Trophoblast cell (in vitro differentiated cells and primary cell): ENCODE measurements around the gene IPO9.

Experiments used
- DNase-seq, 2 donors: peaks; one replicate each; pipeline ENCODE4 v3.0.0-alpha.2; 2016
- H2AFZ ChIP-seq: 2 replicates; pipeline ENCODE4 v1.6.1; 2013; ENCODE audit warnings: low read length, moderate library complexity, mild to moderate bottlenecking; ENCODE audit not compliant: insufficient read depth, poor library complexity
- H2AK5ac ChIP-seq: 2 replicates; pipeline ENCODE4 v1.6.1; 2013; ENCODE audit warnings: mild to moderate bottlenecking, low read length
- H2BK120ac ChIP-seq: 2 replicates; pipeline ENCODE4 v1.6.1; 2013; ENCODE audit warnings: low read length, mild to moderate bottlenecking, moderate library complexity; ENCODE audit not compliant: insufficient read depth, poor library complexity
- H2BK12ac ChIP-seq: 2 replicates; pipeline ENCODE4 v1.6.1; 2013; ENCODE audit warnings: mild to moderate bottlenecking, low read length, moderate library complexity
- H2BK5ac ChIP-seq: 2 replicates; pipeline ENCODE4 v1.6.1; 2013; ENCODE audit warnings: low read length, low read depth, moderate library complexity, mild to moderate bottlenecking; ENCODE audit not compliant: poor library complexity
- H3K14ac ChIP-seq: 2 replicates; pipeline ENCODE4 v1.6.1; 2013; ENCODE audit warnings: mild to moderate bottlenecking, low read length
- H3K18ac ChIP-seq: 2 replicates; pipeline ENCODE4 v1.6.1; 2013; ENCODE audit warnings: mild to moderate bottlenecking, low read length
- H3K23ac ChIP-seq: 2 replicates; pipeline ENCODE4 v1.6.1; 2013; ENCODE audit warnings: low read length
- H3K27ac ChIP-seq: 2 replicates; pipeline ENCODE4 v1.5.1; 2013; ENCODE audit warnings: low read depth, mild to moderate bottlenecking, inconsistent platforms, low read length, moderate library complexity
- H3K27me3 ChIP-seq: 2 replicates; pipeline ENCODE4 v1.6.1; 2013; ENCODE audit warnings: inconsistent platforms, mild to moderate bottlenecking, low read length, moderate library complexity; ENCODE audit not compliant: insufficient read depth
- H3K36me3 ChIP-seq, 2 experiments: 1 replicate in 1 of 2; 2 replicates in 1 of 2; pipeline ENCODE4 v1.6.1; 2013; ENCODE audit warnings: low read length in 2 of 2, mild to moderate bottlenecking in 2 of 2, moderate library complexity in 1 of 2; ENCODE audit not compliant: insufficient read depth in 2 of 2, control insufficient read depth in 1 of 2
- H3K4ac ChIP-seq: 2 replicates; pipeline ENCODE4 v1.6.1; 2013; ENCODE audit warnings: low read depth, mild to moderate bottlenecking, low read length, moderate library complexity
- H3K4me1 ChIP-seq, 2 experiments: 1 replicate in 1 of 2; 2 replicates in 1 of 2; pipeline ENCODE4 v1.6.1; 2013; ENCODE audit warnings: low read length in 2 of 2, mild to moderate bottlenecking in 2 of 2, moderate library complexity in 1 of 2; ENCODE audit not compliant: insufficient read depth in 2 of 2, control insufficient read depth in 1 of 2
- H3K4me2 ChIP-seq: 2 replicates; pipeline ENCODE4 v1.6.1; 2013; ENCODE audit warnings: inconsistent platforms, mild to moderate bottlenecking, low read length, moderate library complexity
- H3K4me3 ChIP-seq: 2 replicates; pipeline ENCODE4 v1.5.1; 2013; ENCODE audit warnings: mild to moderate bottlenecking, low read depth, low read length, inconsistent platforms
- H3K79me1 ChIP-seq: one replicate; pipeline ENCODE4 v1.6.1; 2013; ENCODE audit warnings: low read length
- H3K79me2 ChIP-seq: 2 replicates; pipeline ENCODE4 v1.6.1; 2013; ENCODE audit warnings: low read length, mild to moderate bottlenecking; ENCODE audit not compliant: control insufficient read depth, insufficient read depth, poor library complexity
- H3K9ac ChIP-seq: 2 replicates; pipeline ENCODE4 v1.6.1; 2013; ENCODE audit warnings: mild to moderate bottlenecking, low read length
- H3K9me3 ChIP-seq: 2 replicates; pipeline ENCODE4 v1.6.1; 2013; ENCODE audit warnings: low read depth, mild to moderate bottlenecking, control low read depth, inconsistent platforms, low read length; ENCODE audit not compliant: insufficient read depth
- H4K12ac ChIP-seq: 2 replicates; pipeline ENCODE4 v1.6.1; 2013; ENCODE audit warnings: low read depth, mild to moderate bottlenecking, low read length, moderate library complexity
- H4K8ac ChIP-seq: 2 replicates; pipeline ENCODE4 v1.6.1; 2013; ENCODE audit warnings: low read depth, mild to moderate bottlenecking, low read length, moderate library complexity
- H4K91ac ChIP-seq: one replicate; pipeline ENCODE4 v1.6.1; 2013; ENCODE audit warnings: low read depth, mild to moderate bottlenecking, low read length, moderate library complexity
- WGBS: extraction: QIAGEN DNeasy Blood & Tissue Kit; methylation state at CpG from one replicate; pipeline ENCODE4 v1.1.7; 2013; ENCODE audit warnings: missing lambda C conversion rate; ENCODE audit not compliant: insufficient read length, insufficient coverage; ENCODE audit errors: extremely low coverage; 5-methylcytosine and 5-hydroxymethylcytosine counted together

IPO9 gene

DNA sequence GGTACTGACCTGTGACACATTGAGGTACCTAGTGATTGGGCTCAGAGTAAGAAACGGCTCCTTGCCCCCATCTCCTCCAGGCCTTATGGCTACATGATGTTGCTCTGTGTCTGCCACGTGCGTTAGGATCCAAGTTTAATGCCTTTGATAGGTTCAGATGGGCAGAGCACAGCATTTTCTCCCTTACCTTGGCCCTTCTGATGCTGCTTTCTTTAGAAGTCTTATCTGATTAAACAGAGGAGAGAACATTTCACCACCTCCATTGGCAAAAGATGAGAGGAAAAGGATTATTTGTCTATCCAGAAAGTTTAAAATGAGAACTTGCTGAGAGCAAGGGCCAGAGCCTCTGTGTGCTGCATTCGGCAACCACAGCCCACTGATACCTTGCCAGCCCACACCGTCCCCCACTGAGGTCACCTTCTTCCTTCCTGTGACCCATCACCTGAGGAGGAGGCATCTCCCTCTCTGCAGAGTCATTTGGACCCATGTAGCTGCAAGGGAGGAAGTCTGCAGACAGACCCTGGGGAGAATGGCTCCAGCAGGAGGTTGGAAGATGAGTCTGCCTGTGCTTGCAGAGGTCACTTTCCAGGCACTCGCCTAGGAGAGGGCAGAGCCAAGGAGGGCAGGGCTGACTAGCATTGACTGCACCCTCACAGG lies 76.4 kb downstream of the IPO9 start:
- no peak overlapping the region for H3K23ac ChIP-seq
- WGBS = no CpG with 5 or more reads among the region's 6 CpGs

DNA sequence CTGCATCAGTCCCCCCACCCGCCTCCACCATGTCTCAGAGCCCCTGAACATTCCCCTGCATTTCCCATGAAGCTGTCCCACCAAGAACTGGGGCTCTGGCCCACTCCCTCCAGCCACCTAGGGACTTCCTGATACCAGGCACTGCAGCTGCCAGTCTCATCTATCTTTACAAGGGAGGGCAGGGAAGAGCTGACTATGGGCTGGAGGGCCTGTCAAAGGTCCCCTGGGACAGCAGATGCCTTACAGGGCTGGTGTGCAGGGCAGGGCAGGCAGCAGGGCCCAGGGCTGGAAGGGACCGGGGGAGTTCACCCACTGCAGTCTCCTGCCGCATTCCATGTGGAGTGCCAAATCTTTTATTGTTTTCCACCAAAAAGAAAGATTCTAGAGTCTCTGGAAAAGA lies 77.4 kb downstream of the IPO9 start:
- H3K27me3 ChIP-seq = no peaks in the 10 kb centered on the region
- peak overlapping the region; percentile 76 for H3K18ac ChIP-seq
- no peak overlapping the region for H2AFZ ChIP-seq
- H3K27ac ChIP-seq = no peak overlapping the region
- H4K12ac ChIP-seq = no peak overlapping the region
- H2BK5ac ChIP-seq = no peak overlapping the region
- H3K79me2 ChIP-seq = no peaks in the 10 kb centered on the region
- H2BK120ac ChIP-seq = peak overlapping the region; percentile 15
- peak overlapping the region; percentile 88 for H2BK12ac ChIP-seq
- H3K9me3 ChIP-seq = no peaks in the 10 kb centered on the region
- peaks cover 20 to 21% of the 10 kb centered on the region in 2 experiments for H3K4me1 ChIP-seq
- H3K4me3 ChIP-seq = no peak overlapping the region
- no peak overlapping the region for H3K4me2 ChIP-seq
- peaks cover 21% of the 10 kb centered on the region for H3K79me1 ChIP-seq
- no peak overlapping the region for H3K9ac ChIP-seq
- peaks cover 0 to 2% of the 10 kb centered on the region in 2 experiments for H3K36me3 ChIP-seq
- no CpG with 5 or more reads among the region's 3 CpGs for WGBS
- peak overlapping the region; percentile 48 for H4K91ac ChIP-seq
- DNase-seq = no peak
- no peak overlapping the region for H3K23ac ChIP-seq
- H4K8ac ChIP-seq = no peak overlapping the region
- no peak overlapping the region for H3K4ac ChIP-seq
- peak overlapping the region; percentile 39 for H3K14ac ChIP-seq
- peak overlapping the region; percentile 55 for H2AK5ac ChIP-seq

More for the DNA sequence above, 76.4 kb downstream of the IPO9 start:
- H3K27ac ChIP-seq = peak overlapping the region; percentile 68
- peaks cover 0 to 2% of the 10 kb centered on the region in 2 experiments for H3K36me3 ChIP-seq
- peak overlapping the region; percentile 8 for H4K12ac ChIP-seq
- no peak overlapping the region for H3K4me2 ChIP-seq
- peaks cover 21% of the 10 kb centered on the region for H3K79me1 ChIP-seq
- no peak overlapping the region for H3K4ac ChIP-seq
- H4K8ac ChIP-seq = peak overlapping the region; percentile 56
- no peaks in the 10 kb centered on the region for H3K79me2 ChIP-seq
- H2BK12ac ChIP-seq = peak overlapping the region; percentile 58
- no peak overlapping the region for H3K4me3 ChIP-seq
- H2AFZ ChIP-seq = no peak overlapping the region
- peak overlapping the region; percentile 43 for H2BK120ac ChIP-seq
- H3K9me3 ChIP-seq = no peaks in the 10 kb centered on the region
- H4K91ac ChIP-seq = peak overlapping the region; percentile 73
- H2BK5ac ChIP-seq = peak overlapping the region; percentile 67
- no peak overlapping the region for H3K9ac ChIP-seq
- no peak overlapping the region for H2AK5ac ChIP-seq
- peak overlapping the region; percentile 51 for H3K18ac ChIP-seq
- DNase-seq = no peak
- peaks cover 21% of the 10 kb centered on the region in 2 experiments for H3K4me1 ChIP-seq
- peak overlapping the region; percentile 36 for H3K14ac ChIP-seq
- H3K27me3 ChIP-seq = no peaks in the 10 kb centered on the region

DNA sequence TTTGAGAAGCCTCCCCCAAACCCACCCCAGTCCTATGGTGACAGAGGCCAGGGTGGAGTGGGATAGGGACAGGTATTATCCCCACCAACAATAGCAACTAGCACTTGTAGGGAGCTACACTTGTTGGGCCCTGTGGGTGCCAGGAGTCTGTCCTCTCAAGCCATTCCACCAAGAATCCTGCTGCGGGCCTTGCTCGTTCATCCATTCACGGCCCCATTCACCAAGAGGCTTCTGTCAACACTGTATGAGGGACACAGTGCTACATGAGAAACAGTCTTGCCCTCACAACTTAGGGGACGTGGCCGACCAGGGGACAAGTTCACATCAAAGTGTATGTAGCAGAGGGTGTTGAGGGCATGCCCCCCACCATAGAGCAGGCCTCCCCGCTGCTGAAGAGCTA lies 78.7 kb downstream of the IPO9 start:
- H4K12ac ChIP-seq = no peak overlapping the region
- DNase-seq = no peak
- no peak overlapping the region for H3K18ac ChIP-seq
- no peak overlapping the region for H2BK120ac ChIP-seq
- peaks cover 20% of the 10 kb centered on the region for H3K79me1 ChIP-seq
- no peak overlapping the region for H2AFZ ChIP-seq
- peaks cover 19 to 21% of the 10 kb centered on the region in 2 experiments for H3K4me1 ChIP-seq
- H3K4me2 ChIP-seq = no peak overlapping the region
- H3K4ac ChIP-seq = no peak overlapping the region
- H3K27me3 ChIP-seq = no peaks in the 10 kb centered on the region
- H2BK12ac ChIP-seq = no peak overlapping the region
- no peak overlapping the region for H3K23ac ChIP-seq
- no peak overlapping the region for H3K27ac ChIP-seq
- no peak overlapping the region for H2BK5ac ChIP-seq
- H2AK5ac ChIP-seq = no peak overlapping the region
- WGBS = no CpG with 5 or more reads among the region's 6 CpGs
- no peak overlapping the region for H3K4me3 ChIP-seq
- H3K79me2 ChIP-seq = no peaks in the 10 kb centered on the region
- H3K9me3 ChIP-seq = no peaks in the 10 kb centered on the region
- H3K9ac ChIP-seq = no peak overlapping the region
- H4K8ac ChIP-seq = no peak overlapping the region
- H3K36me3 ChIP-seq = peaks cover 0 to 2% of the 10 kb centered on the region in 2 experiments
- H3K14ac ChIP-seq = no peak overlapping the region
- no peak overlapping the region for H4K91ac ChIP-seq

DNA sequence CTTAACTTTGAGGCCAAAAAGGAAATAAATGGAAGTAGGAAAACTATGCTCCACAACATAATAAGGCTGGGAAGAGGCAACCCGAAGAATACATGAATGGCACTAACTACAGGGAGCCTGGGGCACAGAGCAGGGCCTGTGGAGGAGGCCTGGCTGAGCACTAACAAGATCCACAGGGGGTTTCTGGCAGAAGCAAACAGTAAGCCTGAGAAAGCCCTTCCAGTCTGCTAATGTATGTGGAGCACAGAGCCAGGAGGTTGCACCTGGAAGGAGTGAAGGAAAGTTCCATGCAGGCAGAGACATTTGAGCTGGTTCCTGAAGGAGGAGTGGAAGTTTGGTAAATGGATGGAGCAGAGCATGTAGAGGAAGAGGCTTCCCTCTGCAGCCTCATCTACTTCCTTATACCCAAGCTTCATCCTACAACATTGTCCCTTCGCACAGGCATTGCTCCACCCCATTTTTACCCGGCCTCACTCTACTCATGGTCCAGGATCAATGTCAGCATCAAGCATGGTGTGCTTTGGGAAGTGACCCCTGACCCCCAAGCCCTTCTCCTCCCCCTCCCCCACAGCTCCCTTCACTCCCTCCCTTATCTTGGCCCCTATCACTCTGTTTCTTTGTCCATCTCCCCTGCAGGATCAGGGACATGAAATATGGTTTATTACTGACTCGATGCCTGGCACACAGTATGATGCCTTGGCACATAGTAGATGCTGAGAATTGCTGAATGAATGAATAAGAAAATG lies 83.0 kb downstream of the IPO9 start:
- DNase-seq = no peak
- Histone ChIP-seq H3K9me3 (no peaks in the 10 kb centered on the region), H4K91ac (peak overlapping the region; percentile 7), H3K79me2 (no peaks in the 10 kb centered on the region), H3K18ac (no peak overlapping the region), H3K14ac (no peak overlapping the region), H3K4me3 (no peak overlapping the region), H3K9ac (no peak overlapping the region), H2BK120ac (no peak overlapping the region), H3K23ac (no peak overlapping the region), H4K8ac (no peak overlapping the region), H3K79me1 (peaks cover 6% of the 10 kb centered on the region), H4K12ac (no peak overlapping the region), H3K27ac (no peak overlapping the region), H2BK12ac (no peak overlapping the region), H2BK5ac (no peak overlapping the region), H2AFZ (no peak overlapping the region), H3K27me3 (no peaks in the 10 kb centered on the region), H3K4ac (no peak overlapping the region), H3K4me1 (peaks cover 6 to 10% of the 10 kb centered on the region in 2 experiments), H3K4me2 (no peak overlapping the region), H3K36me3 (no peaks in the 10 kb centered on the region), H2AK5ac (no peak overlapping the region)
- no CpG with 5 or more reads among the region's 4 CpGs for WGBS
